ENCODE measurements around the gene ZNF609.
A peak's percentile ranks its signal among the peaks of the same experiment; 100 is the strongest.
"Not testable (repeated sequence)": the region's sequence is repeated elsewhere in the genome, so short reads cannot be mapped to it uniquely, and the experiment has no call there.

Gene ZNF609

GRCh38 chr15:64634576-64635498 is 174.5 kb downstream of the ZNF609 start:
- no peaks in the 10 kb centered on the region for H3K27me3 ChIP-seq (ENCODE audit: control insufficient read depth, insufficient read depth, low read length)
- H3K4me3 ChIP-seq (ENCODE audit: low read depth, low read length): peak overlapping the region; percentile 21
- peaks cover 2% of the 10 kb centered on the region for H3K36me3 ChIP-seq (ENCODE audit: control insufficient read depth, insufficient read depth, low read length)
- no peaks in the 10 kb centered on the region for H3K9me3 ChIP-seq (ENCODE audit: control insufficient read depth, insufficient read depth, low read length)
- H3K4me1 ChIP-seq (ENCODE audit: control insufficient read depth, insufficient read depth, low read length): peaks cover 26% of the 10 kb centered on the region
- peak overlapping the region; percentile 27 for H3K9ac ChIP-seq (ENCODE audit: low read depth, low read length)

- Histone ChIP-seq H3K27me3 (ENCODE audit: control insufficient read depth, insufficient read depth, low read length) (no peaks in the 10 kb centered on the region), H3K36me3 (ENCODE audit: control insufficient read depth, insufficient read depth, low read length) (peaks cover 2% of the 10 kb centered on the region), H3K9me3 (ENCODE audit: control insufficient read depth, insufficient read depth, low read length) (no peaks in the 10 kb centered on the region), H3K9ac (ENCODE audit: low read depth, low read length) (no peak overlapping the region), H3K4me1 (ENCODE audit: control insufficient read depth, insufficient read depth, low read length) (peaks cover 31% of the 10 kb centered on the region), H3K4me3 (ENCODE audit: low read depth, low read length) (no peak overlapping the region)
These were observed 175.4 kb downstream of the ZNF609 start for GRCh38 chr15:64635499-64636495.

GRCh38 chr15:64636556-64636955 is 176.2 kb downstream of the ZNF609 start:
- Histone ChIP-seq H3K4me3 (ENCODE audit: low read depth, low read length) (no peak overlapping the region), H3K9ac (ENCODE audit: low read depth, low read length) (no peak overlapping the region), H3K36me3 (ENCODE audit: control insufficient read depth, insufficient read depth, low read length) (peaks cover 2% of the 10 kb centered on the region), H3K27me3 (ENCODE audit: control insufficient read depth, insufficient read depth, low read length) (no peaks in the 10 kb centered on the region), H3K4me1 (ENCODE audit: control insufficient read depth, insufficient read depth, low read length) (peaks cover 31% of the 10 kb centered on the region), H3K9me3 (ENCODE audit: control insufficient read depth, insufficient read depth, low read length) (no peaks in the 10 kb centered on the region)

GRCh38 chr15:64637412-64637811 is 177.0 kb downstream of the ZNF609 start:
- Histone ChIP-seq H3K4me3 (ENCODE audit: low read depth, low read length) (no peak overlapping the region), H3K9ac (ENCODE audit: low read depth, low read length) (no peak overlapping the region), H3K36me3 (ENCODE audit: control insufficient read depth, insufficient read depth, low read length) (no peaks in the 10 kb centered on the region), H3K9me3 (ENCODE audit: control insufficient read depth, insufficient read depth, low read length) (no peaks in the 10 kb centered on the region), H3K4me1 (ENCODE audit: control insufficient read depth, insufficient read depth, low read length) (peaks cover 31% of the 10 kb centered on the region), H3K27me3 (ENCODE audit: control insufficient read depth, insufficient read depth, low read length) (no peaks in the 10 kb centered on the region)

GRCh38 chr15:64639744-64640143 is 179.4 kb downstream of the ZNF609 start:
- H3K4me3 ChIP-seq (ENCODE audit: low read depth, low read length): not testable (repeated sequence)

GRCh38 chr15:64640146-64640871 is 179.9 kb downstream of the ZNF609 start:
- H3K9ac ChIP-seq (ENCODE audit: low read depth, low read length): no peak overlapping the region
- peaks cover 15% of the 10 kb centered on the region for H3K4me1 ChIP-seq (ENCODE audit: control insufficient read depth, insufficient read depth, low read length)
- no peaks in the 10 kb centered on the region for H3K9me3 ChIP-seq (ENCODE audit: control insufficient read depth, insufficient read depth, low read length)
- no peaks in the 10 kb centered on the region for H3K36me3 ChIP-seq (ENCODE audit: control insufficient read depth, insufficient read depth, low read length)
- no peaks in the 10 kb centered on the region for H3K27me3 ChIP-seq (ENCODE audit: control insufficient read depth, insufficient read depth, low read length)
- no peak overlapping the region for H3K4me3 ChIP-seq (ENCODE audit: low read depth, low read length)

More at GRCh38 chr15:64639744-64640143, 179.4 kb downstream of the ZNF609 start:
- H3K9me3 ChIP-seq (ENCODE audit: control insufficient read depth, insufficient read depth, low read length); H3K9ac ChIP-seq (ENCODE audit: low read depth, low read length); H3K36me3 ChIP-seq (ENCODE audit: control insufficient read depth, insufficient read depth, low read length); H3K27me3 ChIP-seq (ENCODE audit: control insufficient read depth, insufficient read depth, low read length): not testable (repeated sequence)
- H3K4me1 ChIP-seq (ENCODE audit: control insufficient read depth, insufficient read depth, low read length): peaks cover 20% of the 10 kb centered on the region

GRCh38 chr15:64642875-64643274 is 182.5 kb downstream of the ZNF609 start:
- H3K4me3 ChIP-seq (ENCODE audit: low read depth, low read length): no peak overlapping the region
- H3K9ac ChIP-seq (ENCODE audit: low read depth, low read length): no peak overlapping the region
- H3K27me3 ChIP-seq (ENCODE audit: control insufficient read depth, insufficient read depth, low read length): no peaks in the 10 kb centered on the region
- no peaks in the 10 kb centered on the region for H3K36me3 ChIP-seq (ENCODE audit: control insufficient read depth, insufficient read depth, low read length)
- no peaks in the 10 kb centered on the region for H3K9me3 ChIP-seq (ENCODE audit: control insufficient read depth, insufficient read depth, low read length)
- peaks cover 5% of the 10 kb centered on the region for H3K4me1 ChIP-seq (ENCODE audit: control insufficient read depth, insufficient read depth, low read length)

- peaks cover 5% of the 10 kb centered on the region for H3K4me1 ChIP-seq (ENCODE audit: control insufficient read depth, insufficient read depth, low read length)
- no peaks in the 10 kb centered on the region for H3K27me3 ChIP-seq (ENCODE audit: control insufficient read depth, insufficient read depth, low read length)
- no peaks in the 10 kb centered on the region for H3K36me3 ChIP-seq (ENCODE audit: control insufficient read depth, insufficient read depth, low read length)
- H3K9me3 ChIP-seq (ENCODE audit: control insufficient read depth, insufficient read depth, low read length): no peaks in the 10 kb centered on the region
- H3K4me3 ChIP-seq (ENCODE audit: low read depth, low read length): no peak overlapping the region
- H3K9ac ChIP-seq (ENCODE audit: low read depth, low read length): no peak overlapping the region
These were observed 183.3 kb downstream of the ZNF609 start for GRCh38 chr15:64643685-64644084.

- not testable (repeated sequence) for H3K36me3 ChIP-seq (ENCODE audit: control insufficient read depth, insufficient read depth, low read length); H3K4me3 ChIP-seq (ENCODE audit: low read depth, low read length); H3K9me3 ChIP-seq (ENCODE audit: control insufficient read depth, insufficient read depth, low read length); H3K9ac ChIP-seq (ENCODE audit: low read depth, low read length); H3K27me3 ChIP-seq (ENCODE audit: control insufficient read depth, insufficient read depth, low read length); H3K4me1 ChIP-seq (ENCODE audit: control insufficient read depth, insufficient read depth, low read length)
These were observed 184.4 kb downstream of the ZNF609 start for GRCh38 chr15:64644811-64645210.

GRCh38 chr15:64645995-64646394 is 185.6 kb downstream of the ZNF609 start:
- Histone ChIP-seq H3K36me3 (ENCODE audit: control insufficient read depth, insufficient read depth, low read length) (no peaks in the 10 kb centered on the region), H3K4me3 (ENCODE audit: low read depth, low read length) (no peak overlapping the region), H3K4me1 (ENCODE audit: control insufficient read depth, insufficient read depth, low read length) (no peaks in the 10 kb centered on the region), H3K9ac (ENCODE audit: low read depth, low read length) (no peak overlapping the region), H3K9me3 (ENCODE audit: control insufficient read depth, insufficient read depth, low read length) (no peaks in the 10 kb centered on the region), H3K27me3 (ENCODE audit: control insufficient read depth, insufficient read depth, low read length) (no peaks in the 10 kb centered on the region)

GRCh38 chr15:64647367-64647766 is 187.0 kb downstream of the ZNF609 start:
- no peaks in the 10 kb centered on the region for H3K9me3 ChIP-seq (ENCODE audit: control insufficient read depth, insufficient read depth, low read length)
- no peaks in the 10 kb centered on the region for H3K27me3 ChIP-seq (ENCODE audit: control insufficient read depth, insufficient read depth, low read length)
- no peaks in the 10 kb centered on the region for H3K36me3 ChIP-seq (ENCODE audit: control insufficient read depth, insufficient read depth, low read length)
- H3K9ac ChIP-seq (ENCODE audit: low read depth, low read length): no peak overlapping the region
- no peak overlapping the region for H3K4me3 ChIP-seq (ENCODE audit: low read depth, low read length)
- peaks cover 7% of the 10 kb centered on the region for H3K4me1 ChIP-seq (ENCODE audit: control insufficient read depth, insufficient read depth, low read length)

Measured in iPS-15b (cell line).